Endodermal cell (in vitro differentiated cells): ENCODE data around the gene TTC24. TPM values are rescaled to one million over a fixed set of nuclear protein-coding genes. Genes with fewer than 3 reads are reported as not detected.
"Not testable (repeated sequence)": the region's sequence is repeated elsewhere in the genome, so short reads cannot be mapped to it uniquely, and the experiment has no call there.

Experiments
- DNase-seq: peaks from one replicate; pipeline ENCODE4 v3.0.0-alpha.2; 2017
- H3K27ac ChIP-seq: 2 replicates; pipeline ENCODE4 v1.5.1; 2013; ENCODE audit warnings: mild to moderate bottlenecking, low read depth, low read length, moderate library complexity
- H3K27me3 ChIP-seq: 2 replicates; pipeline ENCODE4 v1.6.1; 2013; ENCODE audit warnings: mild to moderate bottlenecking, low read length, moderate library complexity; ENCODE audit not compliant: insufficient read depth, control insufficient read depth, poor library complexity, severe bottlenecking
- H3K36me3 ChIP-seq: 2 replicates; pipeline ENCODE4 v1.7.0; 2013; ENCODE audit warnings: mild to moderate bottlenecking, low read length, moderate library complexity; ENCODE audit not compliant: control insufficient read depth, insufficient read depth
- H3K4me1 ChIP-seq: one replicate; pipeline ENCODE4 v1.7.0; 2013; ENCODE audit warnings: low read length; ENCODE audit not compliant: control insufficient read depth, insufficient read depth
- H3K4me3 ChIP-seq: 2 replicates; pipeline ENCODE4 v1.5.1; 2013; ENCODE audit warnings: mild to moderate bottlenecking, low read length, moderate library complexity
- H3K9ac ChIP-seq: 2 replicates; pipeline ENCODE4 v1.6.1; 2013; ENCODE audit warnings: mild to moderate bottlenecking, low read length, moderate library complexity; ENCODE audit not compliant: poor library complexity, severe bottlenecking; ENCODE audit errors: extremely low read depth
- H3K9me3 ChIP-seq: 2 replicates; pipeline ENCODE4 v1.6.1; 2013; ENCODE audit warnings: mild to moderate bottlenecking, low read length, moderate library complexity; ENCODE audit not compliant: control insufficient read depth
- H3K27ac Mint-ChIP-seq: 2 replicates; pipeline ENCODE4 v1.8.0; 2020; ENCODE audit warnings: mixed read lengths
- H3K27me3 Mint-ChIP-seq: 2 replicates; pipeline ENCODE4 v1.8.0; 2021; ENCODE audit warnings: mild to moderate bottlenecking, mixed read lengths; ENCODE audit not compliant: insufficient read depth
- H3K36me3 Mint-ChIP-seq: 2 replicates; pipeline ENCODE4 v1.8.0; 2020; ENCODE audit warnings: low read depth, mixed read lengths
- H3K4me1 Mint-ChIP-seq: 2 replicates; pipeline ENCODE4 v1.8.0; 2020; ENCODE audit warnings: mixed read lengths
- H3K4me3 Mint-ChIP-seq: 2 replicates; pipeline ENCODE4 v1.8.0; 2020; ENCODE audit warnings: mild to moderate bottlenecking, moderate library complexity, mixed read lengths
- H3K9me3 Mint-ChIP-seq: 2 replicates; pipeline ENCODE4 v1.8.0; 2020; ENCODE audit warnings: mild to moderate bottlenecking, mixed read lengths
- WGBS, 2 experiments: methylation state at CpG; one replicate each; pipeline versions ENCODE4 v1.1.5 to v1.1.7; 2013; ENCODE audit warnings: missing lambda C conversion rate in 2 of 2, mixed read lengths in 1 of 2; ENCODE audit not compliant: insufficient coverage in 1 of 2, insufficient read length in 1 of 2; 5-methylcytosine and 5-hydroxymethylcytosine counted together
- total RNA-seq, 2 donors: library from RNA; stranded (reverse); fragmentation: NEBNext Ultra II Directional in 1 of 2; extraction: Animal tissue kit (Norgen Biotek cat#: 25700) in 1 of 2; gene quantifications; 2 replicates in 1 of 2; 3 replicates in 1 of 2; pipeline ENCODE4 v1.2.1, GENCODE V29; 2021
- TF ChIP-seq, protein P1 (sequence below): fragments of 200-600 bp; sonication (generic); conservative IDR thresholded peaks from 2 replicates; pipeline ENCODE4 v1.5.0; 2021; ENCODE audit warnings: antibody characterized with exemption, mild to moderate bottlenecking

The TTC24 gene
- total RNA-seq, 2 donors from 2014 or later = not detected

DNA sequence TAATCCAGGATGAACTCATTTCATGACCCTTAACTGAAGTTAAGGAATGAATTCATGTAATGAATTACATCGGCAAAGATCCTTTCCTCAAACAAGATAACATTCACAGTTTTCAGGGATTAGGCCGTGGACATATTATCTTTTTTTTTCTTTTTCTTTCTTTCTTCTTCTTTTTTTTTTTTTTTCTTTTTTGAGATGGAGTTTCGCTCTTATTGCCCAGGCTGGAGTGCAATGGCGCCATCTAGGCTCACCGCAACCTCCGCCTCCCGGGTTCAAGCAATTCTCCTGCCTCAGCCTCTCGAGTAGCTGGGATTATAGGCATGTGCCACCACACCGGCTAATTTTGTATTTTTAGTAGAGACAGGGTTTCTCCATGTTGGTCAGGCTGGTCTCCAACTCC is 51.6 kb downstream of the TTC24 start:
- WGBS, 2 experiments = 67 to 71% methylated on average over 1 to 9 of the region's 9 CpGs
- H3K27me3 Mint-ChIP-seq = peaks cover 89% of the 10 kb centered on the region
- not testable (repeated sequence) for H3K4me3 Mint-ChIP-seq, H3K27ac ChIP-seq, H3K36me3 ChIP-seq, H3K4me3 ChIP-seq, H3K4me1 ChIP-seq, H3K4me1 Mint-ChIP-seq, H3K27ac Mint-ChIP-seq, H3K9me3 Mint-ChIP-seq, H3K36me3 Mint-ChIP-seq, H3K9me3 ChIP-seq, H3K9ac ChIP-seq, DNase-seq
- H3K27me3 ChIP-seq = peaks cover 53% of the 10 kb centered on the region
- TF ChIP-seq, protein P1, sequence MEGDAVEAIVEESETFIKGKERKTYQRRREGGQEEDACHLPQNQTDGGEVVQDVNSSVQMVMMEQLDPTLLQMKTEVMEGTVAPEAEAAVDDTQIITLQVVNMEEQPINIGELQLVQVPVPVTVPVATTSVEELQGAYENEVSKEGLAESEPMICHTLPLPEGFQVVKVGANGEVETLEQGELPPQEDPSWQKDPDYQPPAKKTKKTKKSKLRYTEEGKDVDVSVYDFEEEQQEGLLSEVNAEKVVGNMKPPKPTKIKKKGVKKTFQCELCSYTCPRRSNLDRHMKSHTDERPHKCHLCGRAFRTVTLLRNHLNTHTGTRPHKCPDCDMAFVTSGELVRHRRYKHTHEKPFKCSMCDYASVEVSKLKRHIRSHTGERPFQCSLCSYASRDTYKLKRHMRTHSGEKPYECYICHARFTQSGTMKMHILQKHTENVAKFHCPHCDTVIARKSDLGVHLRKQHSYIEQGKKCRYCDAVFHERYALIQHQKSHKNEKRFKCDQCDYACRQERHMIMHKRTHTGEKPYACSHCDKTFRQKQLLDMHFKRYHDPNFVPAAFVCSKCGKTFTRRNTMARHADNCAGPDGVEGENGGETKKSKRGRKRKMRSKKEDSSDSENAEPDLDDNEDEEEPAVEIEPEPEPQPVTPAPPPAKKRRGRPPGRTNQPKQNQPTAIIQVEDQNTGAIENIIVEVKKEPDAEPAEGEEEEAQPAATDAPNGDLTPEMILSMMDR = peak; percentile 58

DNA sequence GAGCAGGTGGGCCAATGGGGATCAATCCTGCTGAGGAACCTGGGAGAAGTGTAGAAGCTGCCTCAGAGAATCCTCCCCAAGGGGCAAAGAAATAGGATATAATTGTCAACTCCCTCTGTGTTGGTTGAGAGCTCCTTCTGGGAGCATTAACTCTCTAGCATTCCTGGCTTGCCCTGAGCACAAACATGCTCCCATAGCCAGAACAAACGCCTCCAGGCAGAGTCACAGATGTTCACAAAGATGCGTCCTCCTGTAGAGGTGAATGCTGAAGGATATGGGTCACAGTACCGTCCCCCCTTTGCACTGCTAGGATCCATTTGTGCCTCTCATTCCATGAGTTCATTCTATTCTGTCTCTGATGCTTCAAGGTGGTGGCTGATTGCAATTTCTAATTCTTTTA is 52.8 kb downstream of the TTC24 start:
- Mint-ChIP-seq H3K9me3 (no peaks in the 10 kb centered on the region), H3K27me3 (peaks cover 88% of the 10 kb centered on the region), H3K4me3 (no peak overlapping the region), H3K27ac (no peak overlapping the region), H3K4me1 (peaks cover 4% of the 10 kb centered on the region), H3K36me3 (no peaks in the 10 kb centered on the region)
- H3K36me3 ChIP-seq = no peaks in the 10 kb centered on the region
- DNase-seq = no peak
- H3K27ac ChIP-seq = no peak overlapping the region
- no peaks in the 10 kb centered on the region for H3K9me3 ChIP-seq
- TF ChIP-seq, protein P1 = no peak
- peaks cover 50% of the 10 kb centered on the region for H3K27me3 ChIP-seq
- no peak overlapping the region for H3K9ac ChIP-seq
- no peaks in the 10 kb centered on the region for H3K4me1 ChIP-seq
- 76 to 78% methylated on average over 3 of the region's 3 CpGs for WGBS, 2 experiments
- H3K4me3 ChIP-seq = no peak overlapping the region

Other genes with a start within 250 kb of the TTC24 start
- gene CCT3, start 241.4 kb upstream of the TTC24 start, total RNA-seq = 100 to 1,000 TPM; 323 to 351 TPM
- gene TSACC, start 241.2 kb upstream of the TTC24 start, total RNA-seq = 1 to 10 TPM in 1 of 2 donors, under 1 TPM in 1; 0.62 to 1.6 TPM
- gene RHBG, start 210.5 kb upstream of the TTC24 start, total RNA-seq = 1 to 10 TPM; 3.9 to 4.0 TPM
- gene MEF2D, start 78.9 kb upstream of the TTC24 start, total RNA-seq = 10 to 100 TPM; 10.5 to 12.8 TPM
- gene IQGAP3, start 7.2 kb upstream of the TTC24 start, total RNA-seq = 10 to 100 TPM; 28.6 to 36.9 TPM
- 100 to 1,000 TPM in 1 of 2 donors, 10 to 100 TPM in 1; 96.0 to 129 TPM for gene NAXE, start 12.1 kb downstream of the TTC24 start, total RNA-seq
- 10 to 100 TPM; 23.0 to 34.4 TPM for gene GPATCH4, start 21.8 kb downstream of the TTC24 start, total RNA-seq
- gene HAPLN2, start 39.7 kb downstream of the TTC24 start, total RNA-seq = 1 to 10 TPM in 1 of 2 donors, under 1 TPM in 1; 0.42 to 2.8 TPM
- gene BCAN, start 62.4 kb downstream of the TTC24 start, total RNA-seq = under 1 TPM in 1 of 2 donors, not detected in 1; 0.31 TPM
- 100 to 1,000 TPM in 1 of 2 donors, 10 to 100 TPM in 1; 65.8 to 103 TPM for gene NES, start 97.7 kb downstream of the TTC24 start, total RNA-seq
- gene CRABP2, start 125.9 kb downstream of the TTC24 start, total RNA-seq = 100 to 1,000 TPM; 243 to 780 TPM
- 10 to 100 TPM; 25.9 to 35.5 TPM for gene METTL25B, start 148.7 kb downstream of the TTC24 start, total RNA-seq
- 10 to 100 TPM; 37.2 to 39.9 TPM for gene ISG20L2, start 149.0 kb downstream of the TTC24 start, total RNA-seq
- gene MRPL24, start 161.4 kb downstream of the TTC24 start, total RNA-seq = 10 to 100 TPM; 32.2 to 35.5 TPM
- 100 to 1,000 TPM; 493 to 495 TPM for gene HDGF, start 172.0 kb downstream of the TTC24 start, total RNA-seq
- gene PRCC, start 187.8 kb downstream of the TTC24 start, total RNA-seq = 100 to 1,000 TPM; 108 to 111 TPM
- gene SH2D2A, start 237.1 kb downstream of the TTC24 start, total RNA-seq = 1 to 10 TPM; 2.4 to 7.7 TPM